GM18951 (cell line): ENCODE measurements around the gene RRP1B.
"Not testable (repeated sequence)": the region's sequence is repeated elsewhere in the genome, so short reads cannot be mapped to it uniquely, and the experiment has no call there.

Experiments used
- POLR2A ChIP-seq: IDR thresholded peaks from 4 replicates; pipeline ENCODE4 v1.6.1; 2011; ENCODE audit warnings: mild to moderate bottlenecking; ENCODE audit not compliant: insufficient read length, insufficient read depth; ENCODE audit errors: extremely low read depth
- in situ Hi-C: fragments of 300-500 bp; cut with MboI; formaldehyde crosslinking; loops from one replicate; pipeline ENCODE4 v1.12.0; 2022; ENCODE audit warnings: low sequenced_read_pairs, mixed read lengths, inconsistent platforms; ENCODE audit not compliant: unreplicated experiment

RRP1B gene

DNA sequence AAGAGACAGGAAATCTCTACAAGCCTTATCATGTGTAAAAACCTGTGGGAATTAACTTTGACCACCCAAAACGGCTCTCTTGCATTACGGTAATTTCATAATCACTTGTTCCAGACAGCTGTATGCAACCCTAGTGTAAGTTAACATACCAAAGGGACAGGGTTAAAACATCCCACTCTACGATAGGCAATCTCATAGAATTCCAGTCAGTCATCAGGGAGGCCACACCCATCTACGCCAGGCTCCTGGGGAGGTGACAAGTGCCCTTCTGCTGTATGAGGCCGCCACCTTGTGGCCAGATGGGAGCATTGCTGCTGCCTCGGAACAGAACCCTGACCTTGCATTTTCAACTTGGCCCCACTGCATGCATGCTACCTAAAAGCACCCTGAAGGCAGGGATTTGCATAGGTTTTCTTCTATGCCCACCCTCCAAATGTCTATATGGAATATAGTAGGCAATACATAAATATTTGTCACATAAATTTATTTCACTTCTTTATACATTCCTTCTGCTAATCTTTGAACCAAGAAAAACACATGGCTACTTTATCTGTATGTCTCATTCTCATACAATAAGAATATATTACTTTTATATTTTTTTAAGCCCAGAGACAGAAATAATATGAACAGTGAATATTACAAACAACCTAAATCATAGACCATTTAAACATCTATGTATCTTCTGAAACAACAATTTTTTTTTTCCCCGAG is 12.7 kb upstream of the RRP1B start:
- in situ Hi-C loops: loop anchor here (25.0 kb wide), 1 partner anchor 509 kb away; no protein-coding TSS in a partner anchor
- no peak for TF ChIP-seq POLR2A

DNA sequence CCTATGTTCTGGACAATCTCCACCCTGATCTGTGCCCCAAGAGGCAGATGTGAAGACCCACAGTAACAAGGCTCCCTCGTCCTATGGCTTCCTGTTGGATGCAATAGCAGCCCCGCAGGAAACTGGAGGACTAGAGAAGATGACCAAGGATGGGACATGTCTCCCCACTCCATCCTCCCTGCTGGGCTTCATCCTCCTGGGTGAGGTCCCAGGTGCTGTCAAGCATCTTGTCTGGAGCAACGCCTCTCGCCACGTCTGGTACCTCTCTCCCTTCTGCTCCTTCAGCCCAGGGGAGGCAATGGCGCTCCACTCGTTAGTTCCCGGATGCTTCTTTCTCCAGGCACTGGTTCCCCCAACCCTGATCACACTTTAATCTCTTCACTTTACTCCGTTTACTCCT is 11.2 kb upstream of the RRP1B start:
- TF ChIP-seq POLR2A: no peak

DNA sequence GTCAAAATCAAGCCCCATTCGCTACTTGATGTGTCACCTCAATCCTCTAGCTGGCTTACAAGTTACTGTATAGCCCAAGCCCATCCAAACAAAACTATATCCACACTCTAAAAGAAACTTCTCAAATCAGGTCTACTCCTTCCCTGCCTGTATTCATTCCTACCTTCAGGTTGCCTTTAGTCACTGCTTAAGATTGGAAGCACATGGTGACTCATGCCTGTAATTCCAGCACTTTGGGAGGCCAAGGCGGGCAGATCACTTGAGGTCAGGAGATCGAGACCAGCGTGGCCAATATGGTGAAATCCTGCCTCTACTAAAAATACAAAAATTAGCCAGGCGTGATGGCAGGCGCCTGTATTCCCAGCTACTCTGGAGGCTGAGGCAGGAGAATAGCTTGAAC is 7.4 kb upstream of the RRP1B start:
- in situ Hi-C loops: not testable (repeated sequence)

More for the DNA sequence above, 11.2 kb upstream of the RRP1B start:
- in situ Hi-C loops: loop anchor here (25.0 kb wide), 1 partner anchor 511 kb away; no protein-coding TSS in a partner anchor

DNA sequence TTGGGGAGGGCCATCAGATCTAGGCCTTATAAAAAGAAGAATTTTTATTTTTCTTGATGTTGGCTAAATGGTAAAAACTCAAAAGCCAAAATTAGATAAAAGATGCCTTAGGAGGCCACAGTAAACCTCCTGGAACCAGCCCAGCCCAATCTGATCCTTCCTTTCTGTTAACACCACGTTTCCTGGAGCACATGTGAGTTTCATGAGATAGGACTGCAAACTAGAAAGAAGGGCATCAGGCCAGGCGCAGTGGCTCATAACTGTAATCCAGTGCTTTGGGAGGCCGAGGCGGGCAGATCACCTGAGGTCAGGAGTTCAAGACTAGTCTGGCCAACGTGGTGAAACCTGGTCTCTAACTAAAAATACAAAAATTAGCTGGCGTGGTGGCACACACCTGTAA is 6.7 kb upstream of the RRP1B start:
- in situ Hi-C loops: no loop called here
- no peak for TF ChIP-seq POLR2A

DNA sequence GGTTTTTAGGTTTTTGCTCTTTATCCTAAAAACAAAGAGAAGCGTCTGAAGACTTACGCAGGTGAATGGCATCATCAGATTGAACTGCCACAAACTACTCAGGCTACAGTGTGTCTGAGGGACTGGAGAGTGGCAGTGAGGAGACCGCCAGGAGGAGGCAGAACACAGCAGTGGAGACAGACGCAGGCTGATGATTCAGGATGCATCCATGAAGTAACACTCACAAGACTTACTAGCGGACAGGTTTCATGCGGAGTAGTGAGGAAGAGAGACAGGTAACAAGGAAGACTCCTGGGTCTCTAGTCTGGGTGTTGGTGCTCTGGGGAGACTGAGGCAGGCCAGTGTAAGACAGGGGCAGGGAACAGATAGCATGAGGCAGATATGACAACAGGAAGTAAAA is 5.7 kb upstream of the RRP1B start:
- in situ Hi-C loops: no loop called here
- no peak for TF ChIP-seq POLR2A

DNA sequence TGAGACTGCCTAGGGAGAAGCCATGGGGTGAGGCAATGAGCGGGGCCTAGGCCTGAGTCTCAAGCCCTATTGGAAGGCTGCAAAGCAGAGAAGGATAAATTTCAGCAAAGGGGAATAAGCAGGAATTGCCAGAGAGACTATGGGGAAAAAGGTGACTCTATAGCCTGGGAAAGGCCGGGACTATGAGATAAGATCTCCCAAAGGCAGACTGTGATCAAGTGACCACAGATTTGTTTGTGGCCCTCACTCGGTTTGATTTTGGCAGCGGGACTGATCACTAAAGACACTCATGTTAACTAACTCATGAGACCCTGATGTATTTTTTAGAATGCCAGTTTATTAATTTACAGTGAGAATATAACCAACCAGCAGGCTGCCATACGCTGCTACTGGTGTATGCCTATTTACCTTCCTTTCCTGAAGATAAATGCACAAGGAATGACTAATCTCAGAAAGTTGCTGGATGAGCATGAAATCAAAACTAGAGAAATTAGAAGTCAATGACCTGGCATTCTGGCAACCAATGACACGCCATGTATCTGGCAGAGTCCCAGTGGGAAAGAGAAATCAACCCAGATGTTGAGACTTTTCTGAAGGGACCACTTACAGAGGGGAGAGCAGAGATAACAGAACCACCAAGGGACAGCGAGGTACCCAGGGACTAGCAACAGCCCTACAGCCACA is 4.4 kb upstream of the RRP1B start:
- TF ChIP-seq POLR2A: no peak
- in situ Hi-C loops: no loop called here

DNA sequence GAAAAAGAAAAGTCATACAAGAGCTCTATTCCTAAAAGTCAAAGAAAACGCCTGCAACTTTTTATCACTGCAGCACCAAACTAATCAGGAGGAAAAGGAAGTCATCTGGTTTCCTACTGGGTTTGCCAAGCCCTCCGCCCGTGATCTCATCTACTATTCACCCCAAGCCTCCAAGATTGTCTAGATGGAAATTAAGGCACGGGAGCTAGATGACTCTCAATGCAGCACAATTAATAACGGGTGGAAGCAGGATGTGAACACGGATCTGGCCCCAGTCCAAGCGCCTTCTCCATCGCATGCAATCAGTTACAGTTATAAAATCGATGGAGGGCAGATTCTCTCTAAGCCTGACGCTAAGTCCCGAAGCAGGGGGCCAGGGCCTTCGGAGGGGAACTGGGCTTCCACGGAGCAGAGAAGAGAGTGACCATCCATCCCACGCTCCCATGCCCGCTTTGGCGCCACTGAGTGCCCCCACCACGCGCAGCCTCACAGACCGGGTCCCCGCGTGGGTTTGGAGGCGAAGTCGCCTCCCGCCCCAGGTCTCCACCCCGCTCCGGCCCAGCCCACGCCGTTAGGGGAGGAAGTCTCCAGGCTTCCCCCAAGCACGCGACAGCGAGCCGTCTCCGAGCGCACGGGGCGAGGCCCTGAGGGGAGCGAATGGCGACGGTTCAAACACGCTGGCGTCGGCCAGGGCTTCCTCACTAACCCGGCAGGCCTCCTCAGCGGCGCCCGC is 1.8 kb upstream of the RRP1B start:
- no peak for TF ChIP-seq POLR2A
- in situ Hi-C loops: no loop called here

DNA sequence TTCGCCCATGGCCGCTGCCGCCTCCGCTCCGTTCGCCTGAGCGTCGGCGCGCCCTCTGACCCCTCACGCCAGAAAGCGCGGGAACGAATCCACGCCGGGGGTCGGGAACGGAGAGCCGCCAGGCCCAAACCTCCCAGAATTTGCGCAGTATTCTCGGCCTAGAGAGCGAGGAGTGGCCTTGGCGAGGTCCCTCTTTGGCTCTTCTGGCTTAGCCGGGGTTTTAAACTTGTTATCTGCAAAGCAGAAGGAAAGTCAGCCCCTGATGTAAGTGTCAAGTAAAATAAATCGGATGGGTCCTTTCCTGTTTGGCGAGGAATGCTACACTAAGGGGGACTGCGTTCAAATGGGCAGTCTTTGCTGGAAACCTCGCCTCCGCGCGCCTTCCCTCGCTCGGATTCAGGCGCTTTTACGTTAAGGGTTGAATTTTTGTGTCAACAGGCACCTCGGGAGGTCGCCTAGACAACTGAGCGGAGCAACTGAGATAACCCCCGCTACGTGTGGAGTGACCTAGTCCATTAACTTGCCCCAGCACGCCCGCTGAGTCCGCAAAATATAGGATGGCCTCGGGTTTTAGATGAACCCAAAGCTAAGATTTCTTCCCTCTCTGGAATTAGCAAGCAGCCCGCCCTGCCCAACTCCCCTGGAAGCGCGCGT is 1.1 kb upstream of the RRP1B start:
- in situ Hi-C loops: no loop called here
- TF ChIP-seq POLR2A: no peak

DNA sequence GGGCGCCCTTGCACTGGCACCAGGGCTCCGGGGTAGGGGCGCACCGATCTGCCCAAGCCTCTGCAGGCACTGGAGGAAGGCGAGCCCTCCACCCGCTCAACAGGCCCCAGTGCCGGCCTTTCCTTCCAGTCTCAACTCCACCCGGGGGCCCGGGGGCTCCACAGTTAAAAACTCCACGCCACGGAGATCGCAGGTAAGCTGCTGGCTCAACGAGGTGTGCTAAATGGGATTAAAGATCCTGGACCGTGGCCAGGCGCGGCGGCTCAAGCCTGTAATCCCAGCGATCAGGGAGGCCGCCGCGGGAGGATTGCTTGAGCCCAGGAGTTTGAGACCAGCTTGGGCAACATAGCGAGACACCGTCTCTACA is 608 bp upstream of the RRP1B start:
- no peak for TF ChIP-seq POLR2A
- in situ Hi-C loops: no loop called here

DNA sequence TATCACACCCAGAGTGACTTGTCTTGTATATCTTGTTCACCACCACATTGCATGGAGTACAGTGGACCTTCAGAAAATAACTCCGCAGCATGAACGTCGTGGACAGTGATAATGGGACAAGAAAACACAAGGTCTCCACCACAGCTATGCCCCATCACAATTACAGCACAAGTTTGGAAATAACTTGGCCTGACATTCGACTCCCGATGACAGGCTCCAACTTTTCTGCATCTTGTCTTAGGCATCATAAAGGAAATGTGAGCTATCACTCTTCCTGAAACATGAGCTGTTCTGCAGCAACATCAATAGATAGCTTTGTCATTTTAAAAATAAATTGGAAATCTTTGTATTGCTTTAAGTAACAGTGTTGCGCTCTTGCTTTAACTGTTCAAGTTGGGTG is 2.9 kb downstream of the RRP1B start:
- TF ChIP-seq POLR2A: no peak
- in situ Hi-C loops: no loop called here

DNA sequence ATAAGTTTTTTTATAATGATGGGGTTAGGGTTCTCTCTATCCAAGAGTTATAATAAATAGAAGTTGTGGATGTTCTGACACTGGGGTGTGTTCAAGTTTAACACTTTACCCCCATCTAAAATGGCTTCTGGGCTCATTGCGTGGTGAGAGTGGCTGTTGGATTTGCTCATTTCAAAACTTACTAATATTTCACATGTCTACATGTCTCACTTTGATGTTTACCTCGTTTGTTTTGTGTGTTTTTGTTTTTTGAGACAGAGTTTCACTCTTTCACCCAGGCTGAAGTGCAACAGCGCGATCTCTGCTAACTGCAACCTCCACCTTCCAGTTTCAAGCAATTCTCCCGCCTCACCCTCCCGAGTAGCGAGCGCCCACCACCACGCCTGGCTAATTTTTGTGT is 3.7 kb downstream of the RRP1B start:
- in situ Hi-C loops: no loop called here
- no peak for TF ChIP-seq POLR2A

DNA sequence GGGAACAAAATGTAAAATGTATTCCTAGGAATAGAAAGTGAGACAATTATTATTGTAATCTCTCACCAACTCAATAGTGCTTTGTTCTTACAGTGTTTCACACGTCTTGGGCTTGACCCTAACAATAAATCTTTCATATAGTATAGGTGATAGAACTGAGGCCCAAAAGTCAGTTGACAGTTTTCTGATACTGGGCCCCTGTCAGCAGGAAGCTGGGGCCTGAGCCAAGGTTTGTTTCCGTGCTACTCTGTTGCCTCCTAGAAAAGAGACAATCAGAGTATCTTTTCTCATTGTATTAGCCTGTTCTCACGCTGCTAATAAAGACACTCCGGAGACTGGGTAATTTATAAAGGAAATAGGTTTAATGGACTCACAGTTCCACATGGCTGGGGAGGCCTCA is 5.0 kb downstream of the RRP1B start:
- TF ChIP-seq POLR2A: no peak
- in situ Hi-C loops: no loop called here

DNA sequence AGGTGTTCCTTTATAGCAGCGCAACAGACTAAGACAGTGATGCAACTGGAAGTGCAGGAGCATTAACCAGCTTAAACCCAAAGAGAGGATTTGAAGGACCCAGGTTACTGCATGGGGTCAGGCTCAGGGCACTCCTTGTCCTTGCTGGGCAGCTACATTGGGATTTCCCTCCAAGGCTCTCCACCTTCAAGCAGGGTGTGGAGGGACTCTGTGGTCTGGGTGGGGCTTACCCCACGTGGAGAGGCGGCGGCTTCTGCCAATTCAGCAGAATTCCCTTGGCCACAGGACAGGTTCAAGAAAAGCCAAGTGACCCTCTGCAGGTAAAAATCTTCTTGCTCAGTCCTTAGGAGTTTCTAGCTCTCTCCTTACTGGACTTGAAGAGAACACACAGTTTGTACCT is 6.5 kb downstream of the RRP1B start:
- in situ Hi-C loops: no loop called here
- TF ChIP-seq POLR2A: no peak
